Measurements from ENCODE around the gene TSPAN15. TPM values are rescaled to one million over a fixed set of nuclear protein-coding genes. Genes with fewer than 3 reads are reported as not detected.

The TSPAN15 gene
- total RNA-seq, 1 donor: 0.27 TPM

DNA sequence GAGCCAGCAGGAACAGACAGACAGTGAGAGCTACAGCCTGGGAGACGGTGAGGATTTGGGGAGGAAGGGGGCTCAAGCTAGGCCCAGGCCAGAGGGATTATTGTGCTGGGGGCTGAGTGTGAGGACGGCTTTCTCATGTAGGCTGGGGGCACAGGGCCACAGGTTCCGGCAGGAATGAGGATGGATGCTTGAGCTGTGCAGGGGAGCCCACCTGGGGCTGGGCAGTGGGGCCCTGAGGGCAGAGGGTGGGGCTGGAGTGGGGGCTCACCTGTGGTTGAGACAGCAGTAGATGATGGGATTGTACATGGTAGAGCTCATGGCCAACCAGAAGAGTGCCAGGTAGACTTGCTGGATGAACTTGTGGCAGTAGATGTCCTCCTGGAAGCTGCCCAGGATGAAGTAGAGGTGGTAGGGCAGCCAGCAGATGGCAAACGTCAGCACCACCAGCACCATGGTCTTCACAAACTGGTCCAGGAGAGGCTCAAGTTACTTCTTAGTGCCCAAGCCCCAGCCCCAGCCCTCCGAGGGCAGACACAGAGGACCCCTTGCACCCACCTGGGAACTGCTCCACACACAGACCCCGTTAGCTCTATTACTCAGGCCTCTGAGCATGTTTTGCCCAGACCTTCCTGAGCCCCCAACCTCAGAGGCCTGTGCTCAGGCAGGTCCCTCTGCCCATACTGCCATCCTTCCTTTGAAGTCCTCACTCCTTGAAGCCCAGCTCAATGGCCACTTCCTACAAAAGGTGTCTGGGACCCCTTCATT, 44.3 kb upstream of the TSPAN15 start:
- TF ChIP-seq, protein P1, sequence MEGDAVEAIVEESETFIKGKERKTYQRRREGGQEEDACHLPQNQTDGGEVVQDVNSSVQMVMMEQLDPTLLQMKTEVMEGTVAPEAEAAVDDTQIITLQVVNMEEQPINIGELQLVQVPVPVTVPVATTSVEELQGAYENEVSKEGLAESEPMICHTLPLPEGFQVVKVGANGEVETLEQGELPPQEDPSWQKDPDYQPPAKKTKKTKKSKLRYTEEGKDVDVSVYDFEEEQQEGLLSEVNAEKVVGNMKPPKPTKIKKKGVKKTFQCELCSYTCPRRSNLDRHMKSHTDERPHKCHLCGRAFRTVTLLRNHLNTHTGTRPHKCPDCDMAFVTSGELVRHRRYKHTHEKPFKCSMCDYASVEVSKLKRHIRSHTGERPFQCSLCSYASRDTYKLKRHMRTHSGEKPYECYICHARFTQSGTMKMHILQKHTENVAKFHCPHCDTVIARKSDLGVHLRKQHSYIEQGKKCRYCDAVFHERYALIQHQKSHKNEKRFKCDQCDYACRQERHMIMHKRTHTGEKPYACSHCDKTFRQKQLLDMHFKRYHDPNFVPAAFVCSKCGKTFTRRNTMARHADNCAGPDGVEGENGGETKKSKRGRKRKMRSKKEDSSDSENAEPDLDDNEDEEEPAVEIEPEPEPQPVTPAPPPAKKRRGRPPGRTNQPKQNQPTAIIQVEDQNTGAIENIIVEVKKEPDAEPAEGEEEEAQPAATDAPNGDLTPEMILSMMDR (IDR thresholded peaks at IDR 0.05; ENCODE audit: insufficient read depth, low read length): no peak
- DNase-seq (ENCODE audit: low read depth): no peak
- no peak overlapping the region for H3K4me3 ChIP-seq (ENCODE audit: low read depth, low read length)

DNA sequence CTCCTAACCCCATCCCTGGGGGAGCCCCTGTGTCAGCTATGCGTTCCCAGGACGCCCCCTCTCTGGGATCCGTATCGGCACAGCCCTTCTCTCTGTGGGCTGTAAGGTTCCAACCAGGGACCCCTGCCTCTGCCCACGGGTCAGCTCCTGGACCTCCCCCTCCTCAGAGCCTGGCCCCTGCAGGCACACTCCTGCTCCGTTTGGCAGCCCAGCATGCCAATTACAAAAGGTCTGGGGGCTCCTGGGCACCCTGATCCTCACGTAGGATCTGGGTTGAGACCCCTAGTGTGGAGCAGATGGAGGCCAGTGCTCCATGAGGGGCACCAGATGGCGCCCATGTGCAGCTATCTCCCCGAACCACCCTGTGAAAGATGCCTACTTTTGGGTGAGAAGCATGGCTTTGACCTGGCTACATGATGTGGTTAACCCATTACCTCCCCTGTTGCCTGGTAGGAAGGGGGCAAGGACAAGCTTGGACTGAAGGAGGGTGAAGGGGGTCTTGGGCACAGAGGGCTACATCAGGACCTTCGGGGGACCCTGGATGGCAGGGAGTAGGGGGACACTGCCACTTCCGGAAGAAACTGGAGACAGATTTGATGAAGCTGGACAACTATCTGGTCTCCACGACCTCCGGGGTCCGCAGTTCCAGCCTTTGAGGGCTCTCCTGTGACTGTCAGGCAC, 43.5 kb upstream of the TSPAN15 start:
- TF ChIP-seq, protein P1 (IDR thresholded peaks at IDR 0.05; ENCODE audit: insufficient read depth, low read length): no peak
- H3K4me3 ChIP-seq (ENCODE audit: low read depth, low read length): no peak overlapping the region
- DNase-seq (ENCODE audit: low read depth): no peak

DNA sequence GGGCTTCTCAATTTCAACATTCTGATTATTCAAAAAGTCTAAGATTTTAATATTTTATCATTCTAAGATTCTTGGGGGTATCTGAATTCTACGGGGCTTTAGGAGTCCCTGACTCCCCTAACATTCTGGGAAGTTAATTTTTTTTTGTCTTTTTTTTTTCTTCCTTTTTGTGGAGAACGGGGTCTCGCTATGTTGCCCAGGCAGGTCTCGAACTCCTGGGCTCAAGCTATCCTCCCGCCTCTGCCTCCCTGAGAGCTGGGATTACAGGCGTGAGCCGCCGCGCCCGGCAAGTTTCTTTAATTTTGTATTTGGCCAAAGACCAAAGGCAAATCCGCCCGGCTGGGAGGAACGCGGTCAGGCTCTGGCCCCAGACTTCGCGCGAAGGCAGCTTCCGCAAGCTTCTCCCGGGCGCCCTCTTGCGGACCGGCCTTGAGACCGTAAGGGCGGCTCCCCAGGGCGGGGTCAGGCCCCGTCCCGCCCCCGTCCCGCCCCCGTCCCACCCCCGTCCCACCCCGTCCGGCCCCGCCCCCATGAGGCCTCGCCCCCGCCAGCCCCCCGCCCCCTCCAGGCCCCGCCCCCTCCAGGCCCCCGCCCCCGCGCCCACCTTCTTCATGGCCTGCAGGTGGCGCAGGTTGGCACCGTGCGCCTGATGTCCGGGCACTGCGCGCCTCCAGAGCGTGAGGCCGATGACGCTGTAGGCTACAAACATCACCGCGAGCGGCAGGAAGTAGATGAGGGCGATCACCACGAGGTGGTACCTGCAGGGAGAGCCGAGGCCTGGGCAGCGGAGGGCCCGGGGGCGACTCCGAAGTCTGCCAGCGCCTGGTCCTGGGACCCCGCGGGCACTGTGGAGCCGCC, 42.7 kb upstream of the TSPAN15 start:
- peak; percentile 96 for DNase-seq (ENCODE audit: low read depth)
- peak overlapping the region; percentile 58 for H3K4me3 ChIP-seq (ENCODE audit: low read depth, low read length)
- TF ChIP-seq, protein P1 (IDR thresholded peaks at IDR 0.05; ENCODE audit: insufficient read depth, low read length): peak; percentile 70

DNA sequence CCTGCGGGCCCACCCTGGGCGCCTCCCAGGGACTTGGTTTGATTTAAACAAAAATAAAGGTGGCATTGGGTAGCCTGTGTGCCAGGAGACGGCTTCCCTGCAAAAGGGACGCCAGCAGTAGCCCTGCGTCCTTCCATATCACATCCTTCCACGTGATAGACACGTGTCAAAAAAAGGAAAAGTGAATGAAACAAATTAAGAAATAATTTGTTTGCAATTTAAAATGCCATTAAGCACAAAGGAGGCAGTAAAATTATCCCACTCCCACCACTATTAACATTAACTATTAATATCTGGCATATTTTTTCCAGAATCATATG, 42.1 kb upstream of the TSPAN15 start:
- peak overlapping the region; percentile 58 for H3K4me3 ChIP-seq (ENCODE audit: low read depth, low read length)
- TF ChIP-seq, protein P1 (IDR thresholded peaks at IDR 0.05; ENCODE audit: insufficient read depth, low read length): no peak
- DNase-seq (ENCODE audit: low read depth): no peak

DNA sequence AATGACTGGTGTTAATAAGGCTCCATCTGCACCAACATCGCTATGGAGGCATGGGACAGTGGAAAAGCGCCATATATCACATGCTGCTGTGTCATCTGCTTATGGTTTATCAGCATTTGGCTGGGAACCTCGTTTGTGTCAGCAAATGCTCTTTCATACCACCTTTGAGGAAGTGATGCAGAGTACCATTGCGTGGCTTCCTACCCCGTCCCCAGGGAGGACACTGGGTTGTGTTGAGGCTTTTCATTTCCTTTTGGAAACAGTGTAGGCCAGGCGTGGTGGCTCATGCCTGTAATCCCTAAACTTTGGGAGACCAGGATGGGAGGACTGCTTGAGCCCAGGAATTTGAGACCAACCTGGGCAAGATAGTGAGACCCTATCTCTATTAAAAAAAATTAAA, 41.3 kb upstream of the TSPAN15 start:
- TF ChIP-seq, protein P1 (IDR thresholded peaks at IDR 0.05; ENCODE audit: insufficient read depth, low read length): no peak
- no peak overlapping the region for H3K4me3 ChIP-seq (ENCODE audit: low read depth, low read length)
- DNase-seq (ENCODE audit: low read depth): peak; percentile 66

DNA sequence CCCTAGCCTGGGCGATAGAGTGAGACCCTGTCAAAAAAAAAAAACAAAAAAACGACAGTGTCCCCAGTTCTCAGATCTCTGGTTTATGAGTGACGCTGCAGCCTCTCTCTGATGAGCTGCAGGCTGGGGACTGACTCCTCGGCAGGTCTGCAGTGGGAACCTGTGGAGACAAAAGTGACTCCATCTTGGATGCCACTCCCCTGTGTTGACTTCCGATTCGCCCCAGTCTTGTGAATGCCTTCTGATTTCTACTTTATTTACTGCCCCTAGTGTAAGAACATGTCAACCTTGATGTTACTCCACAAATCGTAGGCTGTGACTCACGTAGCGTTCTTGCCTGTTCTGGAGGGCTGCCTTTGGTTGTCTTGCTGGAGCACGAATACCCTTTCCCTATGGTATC, 40.8 kb upstream of the TSPAN15 start:
- no peak for DNase-seq (ENCODE audit: low read depth)
- TF ChIP-seq, protein P1 (IDR thresholded peaks at IDR 0.05; ENCODE audit: insufficient read depth, low read length): no peak
- H3K4me3 ChIP-seq (ENCODE audit: low read depth, low read length): no peak overlapping the region

Data from fibroblast of the aortic adventitia (primary cell).